NCI-H446 treated with DMSO at 0.1 percent for 48 hours (cell line): ENCODE data around the gene DPP6.
"Not testable (repeated sequence)": the region's sequence is repeated elsewhere in the genome, so short reads cannot be mapped to it uniquely, and the experiment has no call there.

Experiments
- DNase-seq: peaks from one replicate; lab custom pipeline; 2025; lab: John Stamatoyannopoulos, UW

DPP6 gene

DNA sequence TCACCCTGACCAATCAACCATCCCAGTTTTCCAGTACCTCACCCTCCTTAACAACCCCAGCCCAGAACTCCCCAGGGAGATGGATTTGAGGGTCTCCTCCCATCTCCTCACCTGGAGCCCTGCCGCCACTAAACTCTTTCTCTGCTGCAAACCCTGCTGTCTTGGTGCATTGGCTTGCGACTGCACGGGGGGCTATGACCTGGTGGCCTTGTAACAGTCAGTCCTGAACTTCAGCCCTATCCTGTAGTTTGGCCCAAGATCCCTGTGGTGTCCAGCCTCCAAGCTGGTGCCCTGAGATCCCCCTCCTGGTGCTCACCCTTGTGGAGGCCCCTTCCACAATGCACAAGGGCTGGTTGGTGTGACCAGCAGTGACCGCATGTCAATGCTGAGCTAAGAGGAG lies 858.8 kb downstream of the DPP6 start:
- DNase-seq = no peak

DNA sequence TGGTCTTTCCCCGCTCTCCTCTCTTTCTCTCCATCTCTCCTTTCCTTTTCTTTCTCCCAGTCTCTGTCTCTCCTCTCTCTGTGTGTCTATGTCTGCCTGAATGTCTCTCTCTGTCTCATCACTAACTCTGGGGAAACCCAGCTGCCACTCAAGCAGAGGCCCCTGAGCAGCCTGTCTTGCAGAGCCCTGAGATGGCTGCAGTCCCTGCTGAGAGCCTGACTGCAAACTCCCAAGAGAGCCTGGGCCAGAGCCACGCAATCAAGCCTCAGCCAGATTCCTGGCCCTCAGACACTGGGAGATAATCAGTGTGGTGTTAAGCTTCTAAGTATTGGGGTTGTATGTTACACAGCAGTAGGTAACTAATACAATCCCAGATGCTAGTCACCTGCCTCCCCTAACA lies 859.2 kb downstream of the DPP6 start:
- no peak for DNase-seq

DNA sequence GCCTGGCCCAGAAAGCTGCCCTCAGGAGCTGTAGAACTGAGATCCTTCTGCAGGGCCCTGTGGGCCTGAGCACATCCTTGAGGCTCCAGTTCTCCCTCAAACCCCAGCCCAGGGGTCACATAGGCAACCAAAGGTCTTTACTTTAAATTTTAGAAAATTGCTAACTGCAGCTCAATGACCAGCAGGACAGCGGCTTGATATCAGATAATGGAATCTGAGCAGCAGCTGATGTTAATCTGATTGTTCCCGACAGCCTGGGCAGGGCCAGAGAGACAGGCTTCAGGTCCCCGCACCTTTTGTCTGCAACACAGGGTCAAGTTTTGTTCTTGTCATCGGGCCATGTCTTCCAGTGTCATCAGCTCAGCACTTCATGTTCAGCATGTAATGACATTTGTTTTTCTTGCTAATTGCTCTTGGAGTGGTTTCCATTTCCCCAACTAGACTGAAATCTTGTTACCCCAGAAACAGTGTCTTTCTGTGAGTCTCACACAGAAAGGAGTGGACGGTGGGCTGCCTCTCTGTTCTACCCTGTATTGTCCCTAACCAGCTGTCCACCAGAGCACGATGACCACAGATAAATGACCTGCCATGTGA lies 859.8 kb downstream of the DPP6 start:
- DNase-seq = no peak

DNA sequence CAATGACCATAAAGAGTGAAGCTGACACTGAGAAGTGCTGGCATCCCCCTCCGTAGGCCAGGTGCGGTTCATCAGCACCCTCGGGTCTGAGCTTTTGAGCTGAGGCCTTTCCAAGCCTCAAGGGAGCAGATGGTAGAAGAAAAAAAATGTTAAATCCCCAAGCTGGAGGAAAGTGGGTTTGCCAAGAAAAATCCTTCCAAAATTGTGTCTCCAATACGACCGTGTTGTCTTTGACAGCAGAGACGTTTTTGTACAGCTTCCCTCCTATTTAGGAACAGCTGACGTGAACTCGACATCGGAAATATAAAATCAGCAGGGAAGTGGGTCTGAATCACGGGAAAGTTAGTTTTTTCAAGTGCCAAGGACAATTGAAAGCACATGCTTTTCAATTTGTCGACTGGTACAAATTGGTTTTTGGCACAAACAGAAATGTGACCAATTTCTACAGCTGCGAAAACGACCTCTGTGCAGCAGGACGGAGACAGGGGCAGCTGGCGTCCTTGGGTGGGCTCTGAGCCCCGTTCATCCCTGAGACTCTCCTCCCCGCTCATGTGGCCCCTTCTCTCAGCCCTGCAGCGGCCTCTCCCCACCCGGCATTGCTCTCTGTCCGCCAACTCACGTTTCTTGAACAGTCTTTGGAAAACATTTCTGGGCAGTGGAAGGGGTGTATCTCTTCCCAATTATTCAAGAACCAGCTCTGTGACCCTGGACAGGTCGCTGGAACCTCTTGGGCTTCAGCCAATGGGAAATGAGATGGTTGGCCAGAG lies 860.9 kb downstream of the DPP6 start:
- no peak for DNase-seq

DNA sequence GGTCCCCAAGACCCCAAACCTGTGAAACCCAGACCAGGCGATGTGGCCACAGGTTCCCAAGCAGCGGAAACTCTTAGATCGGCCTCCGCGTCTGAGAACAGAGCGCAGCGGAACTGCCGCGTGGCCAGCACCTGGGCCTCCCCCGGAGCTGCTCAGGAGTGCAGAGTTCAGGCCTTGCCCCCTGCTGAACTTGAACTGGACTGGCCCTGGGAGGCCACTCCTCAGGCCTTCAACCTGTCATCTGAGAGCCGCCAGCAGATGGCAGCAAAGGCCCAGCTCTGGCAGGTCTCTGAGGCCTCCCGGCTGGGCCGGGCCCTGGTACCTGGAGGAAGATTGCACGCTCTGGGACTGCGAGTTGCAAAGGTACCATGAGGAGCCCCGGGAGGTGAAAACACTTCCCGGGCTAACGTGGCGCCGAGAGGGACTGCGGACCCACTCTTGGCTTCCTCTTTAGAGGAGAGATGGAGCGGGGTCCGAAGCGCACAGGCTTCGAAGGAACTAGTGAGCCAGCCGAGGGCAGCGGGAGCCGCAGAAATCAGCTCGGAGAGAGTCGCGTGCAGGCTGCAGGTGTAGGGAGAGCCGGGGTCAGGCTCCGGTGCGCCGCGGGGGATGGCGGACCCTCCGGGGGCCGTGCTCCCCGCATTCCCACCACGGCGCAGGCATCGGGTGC lies 861.6 kb downstream of the DPP6 start:
- no peak for DNase-seq

DNA sequence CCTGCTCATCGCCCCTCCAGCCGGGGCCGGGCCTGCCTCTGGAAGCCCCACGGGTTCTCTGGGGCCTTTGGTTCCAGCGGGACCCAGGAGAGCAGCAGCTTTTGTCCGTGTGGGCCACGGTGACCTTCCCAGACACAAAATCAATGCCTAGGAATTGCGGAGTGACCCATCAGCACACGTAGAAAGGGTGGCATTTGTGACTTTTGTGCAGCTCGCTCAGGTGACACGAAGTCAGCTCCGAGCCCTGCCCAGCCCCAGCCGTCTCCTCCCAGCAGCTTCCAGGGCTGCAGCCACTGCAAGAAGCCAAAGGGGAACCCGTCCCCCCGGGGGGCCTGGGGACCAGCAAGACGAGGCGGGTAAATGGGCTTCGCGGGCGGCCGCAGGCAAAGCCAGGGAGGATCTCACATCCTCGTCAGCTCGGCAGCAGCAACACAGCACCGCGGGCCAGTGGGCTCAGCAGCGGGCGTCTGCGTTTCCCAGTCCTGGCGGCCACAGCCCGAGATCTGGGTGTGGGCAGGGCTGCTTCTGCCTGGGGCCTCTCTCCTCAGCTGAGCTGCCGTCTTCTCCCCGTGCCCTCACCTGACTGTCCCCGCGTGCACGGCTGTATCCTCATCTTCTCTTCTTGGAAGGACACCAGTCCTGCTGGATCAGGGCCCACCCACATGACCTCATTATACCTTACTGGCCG lies 862.3 kb downstream of the DPP6 start:
- no peak for DNase-seq

DNA sequence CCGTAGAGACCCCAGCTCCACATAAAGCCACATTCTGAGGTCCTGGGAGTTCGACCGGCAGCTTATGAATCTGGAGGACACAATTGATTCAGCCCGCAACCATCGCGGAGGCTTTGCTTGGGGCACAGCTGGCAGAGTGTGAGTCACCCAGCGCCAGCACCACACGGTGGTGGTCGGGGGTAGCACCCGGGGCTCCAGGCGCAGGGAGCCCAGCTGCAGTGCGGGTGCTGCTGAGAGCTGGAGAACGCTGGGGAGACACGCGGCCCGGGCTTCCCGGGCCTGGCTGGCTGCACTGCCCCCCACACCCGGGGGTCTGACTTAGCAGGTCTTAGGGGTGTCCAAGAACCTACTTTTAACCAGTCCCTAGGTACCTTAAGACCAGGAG lies 862.8 kb downstream of the DPP6 start:
- DNase-seq = no peak

DNA sequence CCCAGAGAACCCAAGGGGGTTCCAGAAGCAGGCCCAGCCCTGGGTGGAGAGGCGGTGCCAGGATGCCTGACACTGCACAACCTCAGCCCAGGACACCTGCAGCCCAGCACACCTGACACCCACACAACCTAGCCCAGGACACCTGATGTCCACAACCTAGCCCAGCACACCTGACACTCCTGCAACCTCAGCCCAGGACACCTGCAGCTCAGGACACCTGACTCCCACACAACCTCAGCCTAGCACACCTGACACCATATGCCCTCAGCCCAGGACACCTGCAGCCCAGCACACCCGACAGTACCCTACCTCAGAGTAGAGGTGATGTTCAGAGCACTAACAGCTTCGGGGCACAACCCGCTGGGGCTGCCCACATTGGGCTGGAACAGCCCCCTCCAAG lies 863.4 kb downstream of the DPP6 start:
- DNase-seq = no peak

DNA sequence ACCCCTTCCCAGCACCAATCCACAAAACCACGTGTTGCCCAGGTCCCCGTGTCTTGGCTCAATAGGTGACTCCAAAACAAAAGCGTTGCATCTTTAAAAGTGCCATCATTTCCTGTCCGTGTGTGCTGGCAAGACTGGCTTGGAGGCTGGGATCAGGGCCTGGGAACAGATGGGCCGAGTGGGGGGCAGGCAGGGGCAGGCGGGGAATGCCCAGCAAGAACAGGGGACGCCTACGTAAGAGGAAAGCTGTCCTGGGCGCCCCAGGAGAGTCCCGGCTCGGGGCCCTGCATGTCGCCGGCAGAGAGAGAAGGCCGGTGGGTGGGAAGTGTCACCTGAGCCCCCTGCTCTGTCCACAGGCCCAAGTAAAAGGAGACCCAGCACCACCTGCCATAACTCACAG lies 864.2 kb downstream of the DPP6 start:
- no peak for DNase-seq

DNA sequence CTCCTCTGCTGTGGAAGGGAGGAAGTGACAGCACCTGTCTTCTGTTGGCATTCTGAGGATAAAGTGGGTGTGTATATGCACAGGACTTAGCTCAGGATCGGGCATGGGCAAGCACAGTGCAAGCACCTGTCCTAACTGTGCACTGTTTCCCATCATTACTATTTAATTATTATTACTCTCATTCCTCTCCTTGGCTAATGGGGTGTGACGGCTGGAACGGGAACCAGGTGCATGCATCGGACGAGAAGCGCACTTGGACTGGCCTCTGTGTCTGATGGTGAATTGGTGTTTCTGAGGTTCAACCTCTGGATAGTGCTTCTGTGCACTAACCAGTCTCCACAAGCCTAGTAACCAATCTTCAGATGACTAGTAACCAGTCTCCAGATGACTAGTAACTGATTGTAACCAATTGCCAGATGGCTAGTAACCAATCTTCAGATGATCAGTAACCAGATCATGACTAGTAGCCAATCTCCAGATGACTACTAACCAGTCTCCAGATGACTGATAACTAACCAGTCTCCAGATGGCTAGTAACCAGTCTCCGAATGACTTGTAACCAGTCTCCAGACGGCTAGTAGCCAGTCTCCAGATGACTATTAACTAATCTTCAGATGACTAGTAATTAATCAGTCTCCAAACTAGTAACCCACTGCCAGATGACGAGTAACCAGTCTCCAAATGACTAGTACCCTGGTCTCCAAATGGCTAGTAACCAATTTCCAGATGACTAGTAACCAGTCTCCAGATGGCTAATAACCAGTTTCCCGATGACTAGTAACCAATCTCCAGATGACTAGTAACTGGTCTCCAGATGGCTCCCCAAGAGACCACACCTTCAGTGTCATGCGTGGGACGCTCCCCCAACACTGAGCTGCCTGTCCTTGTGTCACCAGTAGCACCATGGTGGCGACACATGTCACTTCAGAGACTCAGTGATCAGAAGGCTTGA lies 864.9 kb downstream of the DPP6 start:
- DNase-seq = no peak

DNA sequence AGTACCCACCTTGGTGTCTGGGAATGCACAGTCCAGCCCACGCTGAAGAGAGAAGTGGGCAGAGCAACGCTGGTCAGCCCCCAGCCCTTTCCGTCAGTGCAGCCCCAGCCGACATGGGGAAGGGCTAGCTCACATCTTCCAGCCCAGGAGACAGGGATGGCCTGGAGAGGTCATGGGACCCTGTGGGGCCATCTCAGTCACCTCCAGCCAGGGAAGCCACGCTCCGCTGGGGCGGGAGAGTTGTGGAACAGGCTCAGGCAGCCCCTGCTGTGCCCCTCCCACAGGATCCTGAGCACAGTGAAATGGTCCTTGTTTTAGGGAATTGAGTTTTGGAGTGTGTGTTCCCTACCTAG lies 865.6 kb downstream of the DPP6 start:
- no peak for DNase-seq

DNA sequence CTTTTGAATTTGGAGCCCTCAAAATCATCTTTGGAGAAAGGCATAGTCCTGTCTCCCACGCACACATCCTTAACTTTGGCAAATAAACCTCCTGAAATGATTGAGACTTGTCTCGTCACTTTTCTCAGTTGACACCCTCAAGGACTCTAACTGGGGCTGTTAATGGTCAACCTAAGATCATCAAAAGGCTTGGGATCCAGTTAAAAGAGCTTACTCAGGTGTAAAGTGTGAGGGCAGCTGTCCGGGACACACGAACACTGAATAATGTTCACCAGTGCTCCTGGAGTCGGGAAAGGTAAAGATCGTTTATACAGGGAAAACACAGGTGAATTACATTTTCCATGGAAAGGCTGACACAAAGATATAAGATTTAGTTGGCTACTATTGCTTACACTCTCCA lies 866.1 kb downstream of the DPP6 start:
- no peak for DNase-seq

DNA sequence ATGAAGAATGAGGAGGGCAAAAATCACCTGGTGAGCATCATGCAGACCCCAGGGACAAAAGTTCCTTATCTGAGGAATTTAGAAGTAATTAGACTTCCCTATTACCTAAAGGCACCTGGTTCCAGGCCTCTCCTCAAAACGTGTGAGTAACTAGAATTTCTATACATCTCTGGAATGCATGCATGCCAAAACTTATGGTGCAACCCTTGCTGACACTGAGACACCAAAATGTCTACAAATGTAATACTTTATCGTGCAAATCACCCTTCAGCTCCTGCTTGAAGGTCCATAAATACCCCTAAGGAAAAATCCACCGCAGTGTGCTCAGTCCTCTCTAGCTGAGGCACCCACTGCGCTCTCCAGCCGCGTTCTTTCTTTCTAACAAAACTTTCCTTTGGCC lies 866.5 kb downstream of the DPP6 start:
- no peak for DNase-seq

DNA sequence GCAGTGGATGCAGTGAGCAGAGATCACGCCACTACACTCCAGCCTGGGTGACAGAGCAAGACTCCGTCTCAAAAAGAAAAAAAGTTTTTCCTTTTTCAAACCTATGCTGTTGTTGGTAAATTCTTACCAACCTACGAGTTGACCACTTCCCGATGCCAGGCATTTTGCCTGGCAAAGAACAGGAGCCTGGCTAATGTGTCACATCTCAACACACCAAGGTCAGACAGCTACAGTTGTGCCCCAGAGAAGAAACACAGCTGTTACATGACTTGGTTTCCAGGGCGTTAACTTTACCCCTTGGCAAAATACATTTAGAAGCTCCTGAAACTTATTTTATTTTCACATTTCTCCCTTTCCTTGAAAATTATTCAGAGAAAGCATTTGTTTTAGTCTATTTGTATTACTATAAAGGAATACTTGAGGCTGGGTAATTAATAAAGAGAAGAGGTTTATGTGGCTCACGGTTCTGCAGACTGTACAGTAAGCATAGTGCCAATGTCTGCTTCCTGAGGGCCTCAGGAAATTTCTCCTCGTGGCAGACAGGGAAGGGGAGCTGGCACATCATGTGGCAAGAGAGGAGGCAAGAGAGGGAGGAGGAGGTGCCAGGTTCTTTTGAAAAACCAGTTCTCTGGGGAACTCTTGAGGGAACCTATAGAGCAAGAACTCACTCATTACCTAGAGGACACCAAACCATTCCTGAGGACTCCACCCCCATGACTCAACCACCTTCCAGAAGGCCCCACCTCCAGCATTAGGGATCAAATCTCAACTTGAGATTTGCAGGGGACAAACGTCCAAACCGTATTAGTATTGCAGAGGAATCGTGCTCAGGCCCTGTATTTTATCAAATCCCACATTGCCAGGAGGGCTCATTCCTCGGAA lies 867.4 kb downstream of the DPP6 start:
- DNase-seq = no peak

DNA sequence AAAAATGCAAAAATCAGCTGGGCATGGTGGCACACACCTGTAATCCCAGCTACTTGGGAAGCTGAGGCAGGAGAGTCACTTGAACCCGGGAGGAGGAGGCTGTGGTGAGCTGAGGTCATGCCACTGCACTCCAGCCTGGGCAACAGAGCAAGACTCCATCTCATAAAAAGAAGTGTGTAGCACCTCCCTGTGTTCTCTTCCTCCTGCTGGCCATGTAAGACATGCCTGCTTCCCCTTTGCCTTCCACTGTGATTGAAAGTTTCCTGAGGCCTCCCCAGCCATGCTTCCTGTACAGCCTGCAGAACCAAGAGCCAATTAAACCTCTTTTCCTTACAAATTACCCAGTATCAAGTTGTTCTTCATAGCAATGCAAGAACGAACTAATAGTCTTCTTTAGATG lies 870.3 kb downstream of the DPP6 start:
- DNase-seq = not testable (repeated sequence)

DNA sequence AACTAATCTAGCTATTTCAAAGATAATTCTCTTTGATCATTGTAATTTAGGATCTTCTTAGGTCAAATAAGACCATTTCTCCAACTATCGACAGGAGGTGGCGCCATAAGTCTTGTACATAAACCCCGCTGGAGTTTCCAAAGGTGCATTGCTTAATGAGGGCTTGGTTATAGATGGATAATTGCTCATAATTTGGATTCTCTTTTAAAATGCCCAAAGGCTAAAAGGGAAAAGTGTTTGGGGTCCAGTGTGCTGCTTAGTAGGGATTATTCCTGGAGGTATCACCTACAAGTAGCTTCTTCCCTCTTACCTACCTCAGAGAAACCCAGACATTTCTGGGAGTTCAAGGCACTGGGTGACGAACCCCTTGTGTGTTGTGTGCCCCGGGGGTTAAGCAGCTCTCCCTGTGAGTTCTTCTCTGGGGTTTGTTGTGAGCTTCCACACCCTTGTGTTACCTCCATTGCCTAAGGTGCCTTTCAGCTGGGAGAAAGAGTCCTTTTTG lies 875.5 kb downstream of the DPP6 start:
- DNase-seq = peak; percentile 34

DNA sequence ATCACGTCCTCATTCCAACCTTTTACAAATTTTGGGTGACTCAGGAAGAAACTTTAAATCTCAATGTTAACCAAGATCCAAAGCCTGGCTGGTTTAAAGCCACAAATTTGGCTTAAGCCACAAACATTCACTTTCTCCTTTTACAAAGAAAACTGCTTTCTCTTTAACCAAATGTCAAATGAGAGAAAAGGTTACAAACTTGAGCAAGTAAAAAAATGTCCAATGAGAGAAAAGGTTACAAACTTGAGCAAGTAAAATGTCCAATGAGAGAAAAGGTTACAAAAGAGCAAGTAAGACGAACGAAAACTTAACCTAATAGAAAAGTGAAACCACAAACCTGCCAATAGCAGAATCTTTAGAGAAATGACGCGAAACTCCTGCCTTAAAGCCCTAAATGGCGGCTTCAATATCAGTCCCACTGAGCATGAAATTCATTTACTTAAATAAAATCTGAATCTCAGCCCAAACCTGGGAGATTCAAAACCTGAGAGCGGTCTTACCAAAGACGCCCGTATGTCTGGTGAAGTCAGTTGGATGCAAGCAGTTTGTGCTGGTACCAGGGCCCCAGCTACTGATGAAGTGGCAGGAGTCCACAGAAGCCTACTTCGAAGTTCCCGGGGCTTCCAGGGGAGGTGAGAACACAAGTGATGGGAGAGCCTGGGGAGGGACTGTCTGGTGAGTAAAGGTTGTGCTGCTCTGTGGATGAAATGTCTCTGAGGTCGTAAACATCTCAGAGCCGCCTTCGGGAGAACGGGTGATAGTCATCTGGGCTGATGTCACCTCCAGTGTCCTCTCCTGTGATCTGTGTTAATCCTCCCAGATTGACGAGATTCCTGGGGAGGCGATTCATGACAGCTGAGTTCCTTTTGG lies 876.2 kb downstream of the DPP6 start:
- no peak for DNase-seq

DNA sequence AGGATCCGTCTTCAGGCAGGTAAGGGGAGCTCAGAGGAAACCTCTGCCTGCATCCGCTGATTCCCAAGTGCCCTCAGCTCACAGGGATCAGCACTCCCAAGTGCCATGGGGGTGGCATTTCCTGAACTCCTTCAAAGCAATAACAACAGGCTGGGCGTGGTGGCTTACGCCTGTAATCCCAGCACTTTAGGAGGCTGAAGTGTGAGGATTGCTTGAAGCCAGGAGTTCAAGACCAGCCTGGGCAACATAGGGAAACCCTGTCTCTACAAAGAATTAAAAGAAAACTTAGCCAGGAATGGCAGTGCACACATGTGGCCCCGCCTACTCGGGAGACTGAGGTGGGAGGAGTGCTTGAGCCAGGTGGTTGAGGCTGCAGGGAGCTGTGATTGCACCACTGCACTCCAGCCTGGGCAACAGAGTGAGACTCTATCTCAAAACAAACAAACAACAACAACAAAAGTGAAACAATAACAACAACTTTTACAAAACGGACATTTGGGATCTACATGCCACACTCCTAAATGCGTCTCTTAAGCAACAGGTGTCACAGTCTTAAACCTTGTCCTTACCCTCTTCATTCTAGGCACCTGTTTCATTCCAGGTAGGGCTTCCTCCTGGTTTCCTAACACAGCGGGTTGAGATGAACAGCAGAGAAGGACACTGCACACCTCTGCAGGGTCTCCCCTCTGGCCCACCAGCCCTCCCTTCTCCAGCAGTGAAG lies 877.0 kb downstream of the DPP6 start:
- no peak for DNase-seq

DNA sequence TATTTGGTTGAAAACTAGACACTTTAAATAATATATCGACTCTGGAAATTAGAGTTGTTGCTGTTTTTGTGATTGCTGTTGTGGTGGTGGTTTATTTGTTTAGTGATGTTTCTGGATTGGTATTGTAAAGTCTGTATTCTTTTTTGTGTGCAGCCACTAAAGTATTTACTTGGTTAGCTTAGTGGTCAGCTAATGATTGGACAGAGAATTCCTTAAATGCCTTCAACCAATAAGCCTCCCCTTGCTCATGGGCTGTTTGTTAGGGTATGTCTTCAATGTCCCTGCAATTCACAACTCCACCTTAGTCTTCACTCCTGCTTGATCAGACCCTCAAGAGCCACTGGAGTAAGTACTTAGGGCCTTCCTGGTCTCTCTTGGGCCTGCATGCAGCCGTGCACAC lies 879.7 kb downstream of the DPP6 start:
- no peak for DNase-seq
